H1 (cell line): ENCODE measurements around the gene RAB11FIP3. TPM values are rescaled to one million over a fixed set of nuclear protein-coding genes. Genes with fewer than 3 reads are reported as not detected.

Experiments used
- SIX5 ChIP-seq: IDR thresholded peaks from 2 replicates; pipeline ENCODE4 v1.6.1; 2011; ENCODE audit warnings: mild to moderate bottlenecking, low read depth, low read length
- polyA plus RNA-seq, 7 experiments: library from polyadenylated mRNA; depleted of rRNA in 3 of 7; stranded (reverse) in 5 of 7; unstranded in 2 of 7; fragments of >200 nt in 5 of 7; fragments of 200-250 nt in 2 of 7; gene quantifications; 1 replicate in 5 of 7; 2 replicates in 1 of 7; 4 replicates in 1 of 7; pipeline versions ENCODE4 v1.2.1 to v1.2.3, GENCODE V29; 2011 to 2013; ENCODE audit warnings: missing spikeins in 2 of 7, mixed read lengths in 2 of 7
- total RNA-seq: library from RNA; stranded (reverse); fragmentation: NEBNext Ultra II Directional; extraction: Animal tissue kit (Norgen Biotek cat#: 25700); gene quantifications from 2 replicates; pipeline ENCODE4 v1.2.1, GENCODE V29; 2021
- TF ChIP-seq, protein P1 (sequence below): IDR thresholded peaks from 2 replicates; pipeline ENCODE4 v1.6.1; 2012; ENCODE audit warnings: low read length, inconsistent platforms
- TF ChIP-seq, protein P2 (sequence below): IDR thresholded peaks from 2 replicates; pipeline ENCODE4 v1.6.1; 2011; ENCODE audit warnings: low read depth, mild to moderate bottlenecking, low read length; ENCODE audit not compliant: insufficient read depth

The RAB11FIP3 gene
- total and polyA plus RNA-seq, 2 of the 8 experiments (the other 6 are each of a cell fraction or from before 2014, with no cell fraction given): 9.3 to 35.2 TPM

DNA sequence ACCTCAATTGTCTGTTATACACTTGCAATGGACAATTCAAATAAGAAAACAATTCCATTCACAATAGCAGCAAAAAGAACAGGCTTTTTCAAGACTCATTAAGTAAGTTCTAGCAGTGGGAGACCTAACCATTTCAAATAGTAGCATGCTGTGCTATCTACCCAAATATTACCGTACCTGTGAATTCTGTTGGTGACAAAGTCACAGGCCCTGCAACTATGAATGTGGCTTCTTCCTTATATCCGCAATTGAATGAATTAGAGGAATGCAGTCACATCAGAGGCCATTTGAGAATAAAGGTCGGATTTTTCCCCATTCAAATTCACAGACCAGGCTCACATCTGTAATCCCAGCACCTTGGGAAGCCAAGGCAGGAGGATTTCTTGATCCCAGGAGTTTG, 29.2 kb upstream of the RAB11FIP3 start (continued):
- TF ChIP-seq, protein P1, sequence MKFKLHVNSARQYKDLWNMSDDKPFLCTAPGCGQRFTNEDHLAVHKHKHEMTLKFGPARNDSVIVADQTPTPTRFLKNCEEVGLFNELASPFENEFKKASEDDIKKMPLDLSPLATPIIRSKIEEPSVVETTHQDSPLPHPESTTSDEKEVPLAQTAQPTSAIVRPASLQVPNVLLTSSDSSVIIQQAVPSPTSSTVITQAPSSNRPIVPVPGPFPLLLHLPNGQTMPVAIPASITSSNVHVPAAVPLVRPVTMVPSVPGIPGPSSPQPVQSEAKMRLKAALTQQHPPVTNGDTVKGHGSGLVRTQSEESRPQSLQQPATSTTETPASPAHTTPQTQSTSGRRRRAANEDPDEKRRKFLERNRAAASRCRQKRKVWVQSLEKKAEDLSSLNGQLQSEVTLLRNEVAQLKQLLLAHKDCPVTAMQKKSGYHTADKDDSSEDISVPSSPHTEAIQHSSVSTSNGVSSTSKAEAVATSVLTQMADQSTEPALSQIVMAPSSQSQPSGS: no peak
- no peak for TF ChIP-seq SIX5
- TF ChIP-seq, protein P2, sequence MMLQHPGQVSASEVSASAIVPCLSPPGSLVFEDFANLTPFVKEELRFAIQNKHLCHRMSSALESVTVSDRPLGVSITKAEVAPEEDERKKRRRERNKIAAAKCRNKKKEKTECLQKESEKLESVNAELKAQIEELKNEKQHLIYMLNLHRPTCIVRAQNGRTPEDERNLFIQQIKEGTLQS: no peak
